Activated T-cell treated with anti-CD3 and anti-CD28 coated beads, Interleukin-2, amount 50 U/mL, for 1 hour (primary cell): Measurements from ENCODE around the gene CASQ2.
A peak's percentile ranks its signal among the peaks of the same experiment; 100 is the strongest.

ENCODE experiments used
- DNase-seq: peaks from one replicate; pipeline ENCODE4 v3.0.0-alpha.2; 2020

Gene CASQ2

GRCh38 chr1:115726570-115726969 lies 41.9 kb downstream of the CASQ2 start:
- DNase-seq = no peak

- no peak for DNase-seq
Measured at GRCh38 chr1:115726161-115726560, 42.4 kb downstream of the CASQ2 start.

- no peak for DNase-seq
Measured at GRCh38 chr1:115725600-115725999, 42.9 kb downstream of the CASQ2 start.

- DNase-seq = no peak
Measured at GRCh38 chr1:115723756-115724155, 44.8 kb downstream of the CASQ2 start.

- no peak for DNase-seq
Measured at GRCh38 chr1:115722221-115722620, 46.3 kb downstream of the CASQ2 start.

- no peak for DNase-seq
Measured at GRCh38 chr1:115719285-115719684, 49.2 kb downstream of the CASQ2 start.

GRCh38 chr1:115718011-115718754 lies 50.3 kb downstream of the CASQ2 start:
- no peak for DNase-seq

- peak; percentile 19 for DNase-seq
Measured at GRCh38 chr1:115717541-115717940, 51.0 kb downstream of the CASQ2 start.

- DNase-seq = no peak
Measured at GRCh38 chr1:115714572-115715141, 53.9 kb downstream of the CASQ2 start.

GRCh38 chr1:115713906-115714305 lies 54.6 kb downstream of the CASQ2 start:
- no peak for DNase-seq

GRCh38 chr1:115712911-115713609 lies 55.5 kb downstream of the CASQ2 start:
- no peak for DNase-seq

- no peak for DNase-seq
Measured at GRCh38 chr1:115710859-115711624, 57.5 kb downstream of the CASQ2 start.

GRCh38 chr1:115706587-115707425 lies 61.7 kb downstream of the CASQ2 start:
- no peak for DNase-seq

- no peak for DNase-seq
Measured at GRCh38 chr1:115705963-115706362, 62.6 kb downstream of the CASQ2 start.

GRCh38 chr1:115705085-115705951 lies 63.2 kb downstream of the CASQ2 start:
- DNase-seq = no peak

GRCh38 chr1:115702959-115703358 lies 65.6 kb downstream of the CASQ2 start:
- no peak for DNase-seq

GRCh38 chr1:115701090-115701489 lies 67.4 kb downstream of the CASQ2 start:
- DNase-seq = no peak

- no peak for DNase-seq
Measured at GRCh38 chr1:115697619-115698018, 70.9 kb downstream of the CASQ2 start.

GRCh38 chr1:115694805-115695204 lies 73.7 kb downstream of the CASQ2 start:
- DNase-seq = no peak

- DNase-seq = no peak
Measured at GRCh38 chr1:115692224-115692623, 76.3 kb downstream of the CASQ2 start.

- DNase-seq = no peak
Measured at GRCh38 chr1:115690972-115691371, 77.5 kb downstream of the CASQ2 start.
